Frontal cortex (tissue), 4 donors: ENCODE data around the gene VWF. TPM values are rescaled to one million over a fixed set of nuclear protein-coding genes. Genes with fewer than 3 reads are reported as not detected.
"Not testable (repeated sequence)": the region's sequence is repeated elsewhere in the genome, so short reads cannot be mapped to it uniquely, and the experiment has no call there.

ENCODE experiments used
- DNase-seq, 2 donors: peaks; one replicate each; pipeline ENCODE4 v3.0.0; 2012; ENCODE audit warnings: low spot score in 2 of 2
- FAIRE-seq: peaks from 2 replicates; lab custom pipeline; 2012; peaks lifted over from hg19 to GRCh38; lab: Jason Lieb, UNC
- total RNA-seq: library from RNA; depleted of rRNA; stranded (reverse); fragments of >200 nt; gene quantifications from one replicate; pipeline ENCODE4 v1.2.3, GENCODE V29; 2014
- donor health status: control.
- donor health status: control.
- donor health status: control.

The VWF gene
- total RNA-seq, 1 donor from 2014 or later = 8.2 TPM

DNA sequence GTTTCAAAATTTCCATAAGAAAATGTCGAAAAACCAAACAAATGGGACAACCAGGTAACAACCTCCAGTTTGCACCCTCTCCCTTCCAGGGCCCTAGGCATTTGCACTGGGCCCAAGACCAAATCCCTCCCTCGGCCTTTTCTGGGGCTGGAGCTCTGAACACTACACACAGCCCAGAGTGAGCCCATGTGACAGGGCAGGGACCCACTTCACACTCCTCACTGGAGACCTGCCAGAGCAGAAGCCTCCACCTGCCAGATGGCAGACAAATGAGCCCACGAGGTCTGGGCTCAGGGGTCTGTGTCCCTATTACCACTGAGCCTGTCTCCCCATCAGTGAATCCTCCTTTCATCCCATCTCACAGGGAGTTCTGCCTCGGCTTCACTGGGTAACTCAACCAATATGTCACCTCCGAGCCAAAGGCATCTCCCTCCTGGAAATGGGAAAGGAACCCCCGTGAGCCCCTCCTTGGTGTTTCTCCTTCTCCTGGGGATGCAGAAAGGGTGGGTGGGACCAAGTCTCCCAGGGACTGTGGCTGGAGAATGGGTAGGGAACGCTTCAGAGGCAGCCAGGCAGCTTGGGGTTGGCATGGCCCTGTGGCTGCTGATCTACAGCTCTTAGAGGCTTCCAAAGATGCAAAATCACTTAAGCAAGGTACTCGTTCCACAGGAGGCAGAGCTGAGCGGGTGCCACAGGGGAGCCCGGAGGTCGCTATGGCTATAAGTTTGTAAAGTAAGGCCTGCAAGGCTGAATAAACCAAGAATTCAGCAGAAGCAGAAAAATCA, 10.6 kb downstream of the VWF start:
- DNase-seq = no peak
- no peak for FAIRE-seq

DNA sequence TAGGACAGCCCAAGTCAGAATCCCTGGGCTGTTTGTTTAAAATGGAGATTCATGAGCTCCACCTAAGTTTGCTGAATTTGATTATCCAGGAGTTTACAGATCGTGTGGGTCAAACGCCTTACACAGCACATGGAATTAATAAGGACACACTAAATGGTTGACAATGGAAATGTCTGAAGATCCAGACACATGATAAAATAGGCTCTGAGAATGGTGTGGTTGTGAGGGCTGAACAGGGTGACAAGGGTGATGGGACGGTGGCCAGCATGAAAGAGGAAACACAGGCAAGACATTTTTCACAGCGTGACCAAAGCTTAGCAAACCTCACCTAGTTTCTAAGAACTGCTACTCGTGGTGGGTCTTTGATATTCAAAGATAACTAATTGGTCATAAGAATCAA, 12.5 kb downstream of the VWF start:
- DNase-seq = no peak
- FAIRE-seq = no peak

DNA sequence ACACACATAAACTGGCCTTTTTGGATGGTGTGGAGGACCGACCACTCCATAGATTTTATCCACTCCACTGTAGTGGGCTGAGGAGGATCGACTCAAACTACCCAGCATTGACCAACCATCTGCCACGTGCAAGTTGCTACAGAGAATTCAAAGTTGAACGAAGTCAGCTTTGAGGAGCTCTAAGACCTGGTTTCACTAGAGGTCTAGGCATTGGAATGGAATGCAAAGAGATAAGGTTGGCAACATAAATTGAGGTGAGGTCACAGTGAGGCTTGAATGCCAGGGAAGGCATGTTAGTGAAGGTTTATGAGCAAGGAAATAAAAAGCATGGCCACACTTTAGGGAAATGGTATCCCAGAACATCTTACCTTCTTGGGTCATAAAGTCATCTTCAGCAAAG, 14.5 kb downstream of the VWF start:
- FAIRE-seq (no peak), DNase-seq (no peak)

DNA sequence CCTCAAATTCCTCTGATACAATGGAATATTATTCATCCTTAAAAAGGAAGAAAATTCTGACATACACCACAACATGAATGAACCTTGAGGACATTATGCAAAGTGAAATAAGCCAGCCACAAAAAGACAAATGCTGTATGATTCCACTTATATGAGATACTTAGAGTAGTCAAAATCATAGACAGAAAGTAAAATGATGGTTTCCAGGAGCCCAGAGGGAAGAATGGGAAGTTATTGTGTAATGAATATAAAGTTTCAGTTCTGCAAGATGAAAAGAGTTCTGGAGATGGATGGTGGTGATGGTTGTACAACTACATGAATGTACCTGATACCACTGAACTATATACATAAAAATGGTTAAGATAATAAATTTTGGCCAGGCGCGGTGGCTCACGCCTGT, 18.3 kb downstream of the VWF start:
- DNase-seq = no peak
- no peak for FAIRE-seq

DNA sequence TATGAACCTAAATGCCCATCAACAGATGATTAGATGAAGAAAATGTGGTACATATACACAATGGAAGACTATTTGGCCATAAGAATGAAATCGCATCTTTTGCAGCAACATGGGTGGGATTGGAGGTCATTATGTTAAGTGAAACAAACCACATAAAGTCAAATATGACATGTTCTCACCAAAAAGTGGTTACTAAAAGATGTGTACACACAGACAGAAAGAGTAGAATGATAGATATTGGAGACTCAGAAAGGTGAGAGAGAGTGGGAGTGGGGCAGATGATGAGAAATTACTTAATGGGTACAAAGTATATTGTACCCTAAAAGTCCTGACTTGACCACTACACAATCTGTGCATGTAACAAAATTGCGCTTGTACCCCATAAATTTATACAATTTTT, 19.6 kb downstream of the VWF start:
- no peak for DNase-seq
- no peak for FAIRE-seq

DNA sequence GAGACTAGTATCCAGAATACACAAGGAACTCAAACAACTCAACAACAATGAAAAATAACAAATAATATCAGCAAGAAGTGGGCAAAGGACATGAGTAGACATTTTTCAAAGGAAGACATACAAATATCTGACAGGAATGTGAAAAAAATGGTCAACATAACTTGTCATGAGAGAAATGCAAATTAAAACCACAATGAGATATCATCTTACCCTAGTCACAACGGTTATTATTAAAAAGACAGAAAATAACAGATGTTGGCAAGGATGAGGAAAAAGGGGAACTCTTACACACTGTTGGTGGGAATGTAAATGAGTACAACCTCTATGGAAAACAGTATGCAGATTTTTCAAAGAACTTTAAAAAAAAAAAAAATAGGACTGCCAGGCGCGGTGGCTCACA, 20.4 kb downstream of the VWF start:
- no peak for FAIRE-seq

DNA sequence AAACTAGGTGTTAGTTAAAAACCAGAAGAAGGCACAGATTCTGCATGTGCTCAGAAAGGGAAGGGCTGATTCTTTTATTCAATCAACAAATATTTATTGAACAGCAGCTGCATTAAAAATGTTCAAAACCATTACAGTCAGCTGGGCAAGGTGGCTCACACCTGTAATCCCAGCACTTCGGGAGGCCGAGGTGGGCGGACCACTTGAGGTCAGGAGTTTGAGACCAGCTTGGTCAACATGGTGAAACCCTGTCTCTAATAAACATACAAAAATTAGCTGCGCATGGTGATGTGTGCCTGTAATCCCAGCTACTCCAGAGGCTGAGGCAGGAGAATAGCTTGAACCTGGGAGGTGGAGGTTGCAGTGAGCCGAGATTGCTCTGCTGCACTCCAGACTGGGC, 22.4 kb downstream of the VWF start:
- DNase-seq, FAIRE-seq: not testable (repeated sequence)

More for the DNA sequence above, 20.4 kb downstream of the VWF start:
- DNase-seq = no peak

DNA sequence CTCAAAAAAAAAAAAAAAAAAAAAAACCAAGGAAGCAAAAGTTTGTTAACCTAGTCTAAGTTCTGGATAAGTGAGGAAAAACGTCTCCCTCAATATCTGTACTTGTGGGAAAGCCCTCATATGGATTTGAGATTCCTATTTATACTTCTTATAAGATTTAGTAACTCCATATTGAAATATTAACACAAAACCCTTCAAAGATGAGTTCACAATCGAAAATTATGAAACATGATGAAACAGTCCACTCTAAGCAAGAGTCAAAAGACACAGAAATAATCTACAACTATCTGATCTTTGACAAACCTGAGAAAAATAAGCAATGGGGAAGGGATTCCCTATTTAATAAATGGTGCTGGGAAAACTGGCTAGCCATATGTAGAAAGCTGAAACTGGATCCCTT, 25.2 kb downstream of the VWF start:
- FAIRE-seq (no peak), DNase-seq (no peak)

DNA sequence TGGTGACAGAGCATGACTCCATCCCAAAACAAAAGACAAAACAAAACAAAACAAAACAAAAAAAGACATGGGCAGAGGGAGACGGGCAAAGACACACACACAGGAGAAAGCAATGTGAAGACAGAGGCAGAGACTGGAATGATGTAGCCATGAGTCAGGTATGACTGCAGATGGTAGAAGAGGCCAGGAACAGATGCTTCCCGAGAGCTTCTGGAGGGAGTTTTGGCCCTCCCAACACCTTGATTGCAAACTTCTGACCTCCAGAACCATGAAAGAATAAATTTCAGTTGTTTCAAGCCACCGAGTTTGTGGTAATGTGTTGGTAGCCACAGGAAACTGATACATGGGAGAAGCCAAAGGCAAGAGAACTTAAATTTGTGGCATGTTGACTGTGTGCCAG, 27.1 kb downstream of the VWF start:
- FAIRE-seq = no peak
- DNase-seq = no peak

DNA sequence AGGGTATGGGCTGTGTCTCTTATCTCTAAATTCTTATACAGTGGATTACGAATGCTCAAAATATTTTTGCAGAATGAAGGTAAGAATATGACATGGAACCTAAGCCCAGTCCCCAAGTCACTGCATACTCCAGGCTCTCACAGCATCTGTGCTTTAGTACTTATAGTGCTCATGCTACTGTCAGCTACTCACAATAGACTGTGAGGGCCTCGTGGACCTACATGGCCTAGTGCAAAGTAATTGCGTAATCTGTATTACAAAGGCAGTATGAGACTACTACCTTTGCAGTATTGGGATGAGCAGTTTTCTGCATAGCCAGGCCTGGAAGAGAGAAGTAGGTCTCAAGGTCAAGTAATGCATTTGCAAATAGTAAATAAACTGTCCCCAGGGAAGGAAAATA, 27.9 kb downstream of the VWF start:
- no peak for DNase-seq
- no peak for FAIRE-seq

DNA sequence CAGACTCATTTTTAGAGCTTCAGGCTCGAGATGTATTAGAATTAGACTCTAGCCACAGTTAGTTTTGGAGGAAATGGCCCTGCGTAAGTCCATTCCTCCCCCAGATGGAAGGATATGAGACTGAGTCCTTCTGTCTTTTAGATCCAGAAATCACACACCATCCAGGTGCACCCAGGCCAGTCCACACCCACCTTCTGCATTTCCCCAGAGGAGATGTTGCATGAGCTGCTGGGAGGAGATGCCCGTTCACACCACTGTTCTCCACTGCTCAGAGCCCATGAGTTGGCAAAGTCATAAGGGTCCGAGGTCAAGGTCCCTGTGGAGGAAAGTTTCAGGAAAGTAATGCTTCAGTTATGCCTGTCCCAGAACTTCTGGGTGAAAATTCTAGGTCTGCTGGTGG, 29.2 kb downstream of the VWF start:
- DNase-seq = no peak
- no peak for FAIRE-seq

DNA sequence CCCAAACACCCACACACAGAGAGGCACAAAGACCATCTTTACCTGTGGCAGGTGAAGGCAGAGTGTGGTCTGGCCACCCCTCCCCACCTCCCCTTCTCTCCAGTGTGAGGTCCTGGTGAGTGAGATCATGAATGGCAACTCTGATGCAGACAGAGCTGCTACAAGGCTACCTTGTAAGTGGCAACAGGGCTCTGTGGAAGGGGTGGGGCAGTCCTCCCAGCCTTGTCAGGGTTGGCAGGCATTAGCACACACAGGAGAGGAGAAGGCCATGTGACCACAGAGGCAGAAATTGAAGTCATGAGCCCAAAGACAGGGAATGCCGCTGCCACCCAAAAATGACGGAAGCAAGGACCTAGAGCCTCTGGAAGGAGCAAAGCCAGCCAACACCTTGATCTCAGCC, 30.7 kb downstream of the VWF start:
- FAIRE-seq (no peak), DNase-seq (no peak)

DNA sequence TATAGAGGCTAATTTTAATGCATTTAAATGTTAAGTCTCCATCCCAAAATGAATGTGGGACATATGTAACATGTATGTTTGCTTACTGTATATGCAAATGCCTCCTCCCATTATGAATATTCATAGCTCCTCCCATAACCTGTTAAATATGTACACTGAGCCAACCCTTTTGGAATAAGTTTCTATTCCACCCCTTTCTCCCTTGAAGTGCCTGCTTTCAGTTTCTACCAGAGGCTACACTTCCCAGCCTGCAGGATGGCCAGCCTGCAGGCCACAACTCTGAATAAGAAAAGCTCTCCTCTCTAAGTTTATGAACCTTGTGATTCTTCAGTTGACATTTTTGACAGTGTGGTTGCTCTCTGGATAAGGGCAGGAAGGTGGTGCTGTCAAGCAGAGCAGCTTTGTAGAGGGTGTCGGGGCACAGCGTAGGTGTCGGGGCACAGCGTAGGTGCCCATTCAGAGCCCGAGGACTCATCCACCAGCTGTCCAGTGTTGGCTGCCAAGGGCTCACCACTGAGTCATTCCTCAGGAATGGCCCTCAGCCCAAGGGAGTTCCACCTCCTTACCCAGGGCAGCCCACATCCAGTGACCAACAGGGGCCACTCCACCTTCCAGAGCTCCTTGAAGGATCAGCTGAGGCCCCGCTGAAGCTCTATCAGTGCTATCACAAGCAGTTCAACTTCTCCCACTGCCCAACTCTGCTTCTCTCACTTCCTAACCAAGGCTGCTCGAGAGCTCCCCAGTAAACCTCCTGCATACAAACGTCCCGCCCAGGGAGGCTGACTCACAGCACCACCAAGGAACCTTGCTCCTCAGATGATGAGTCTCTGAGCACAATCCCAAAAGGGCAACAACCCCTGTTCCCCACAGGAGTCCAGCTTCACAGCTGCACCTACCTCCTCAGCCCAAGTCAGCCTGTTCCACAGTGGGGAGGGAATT, 31.4 kb downstream of the VWF start:
- FAIRE-seq (no peak), DNase-seq (no peak)

DNA sequence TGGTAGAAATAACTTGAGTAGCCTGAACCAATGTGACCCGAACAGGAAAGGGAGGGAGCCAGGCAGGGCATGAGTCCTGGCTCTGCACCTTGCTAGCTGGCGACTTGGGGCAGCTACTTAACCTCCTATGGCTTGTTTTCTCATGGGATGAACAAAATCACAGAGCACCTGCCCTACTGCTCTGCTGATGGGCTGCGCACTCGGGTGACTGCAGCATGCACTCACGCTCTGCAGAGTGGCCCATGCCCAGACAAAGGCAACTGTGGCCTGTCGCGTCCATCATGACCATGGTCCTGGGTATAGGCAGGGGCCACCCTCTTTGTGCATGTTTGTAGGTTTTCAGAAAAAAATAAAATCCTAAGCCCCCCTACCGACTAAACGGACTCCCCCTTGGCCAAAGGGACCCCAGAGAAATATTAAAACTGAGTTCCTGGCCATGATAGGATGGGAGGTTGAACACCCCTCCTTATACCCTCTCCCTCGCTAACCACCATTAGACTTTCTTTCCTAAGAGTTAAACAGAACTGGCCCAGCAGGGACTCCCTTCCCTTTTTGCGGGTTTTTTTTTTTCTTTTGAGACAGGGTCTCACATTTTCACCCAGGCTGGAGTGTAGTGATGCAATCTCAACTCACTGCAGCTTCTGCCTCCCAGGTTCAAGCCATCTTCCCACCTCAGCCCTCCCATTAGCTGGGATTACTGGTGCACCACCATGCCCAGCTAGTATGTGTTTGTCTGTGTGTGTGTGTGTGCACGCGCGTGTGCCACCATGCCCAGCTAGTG, 32.5 kb downstream of the VWF start:
- DNase-seq = no peak

DNA sequence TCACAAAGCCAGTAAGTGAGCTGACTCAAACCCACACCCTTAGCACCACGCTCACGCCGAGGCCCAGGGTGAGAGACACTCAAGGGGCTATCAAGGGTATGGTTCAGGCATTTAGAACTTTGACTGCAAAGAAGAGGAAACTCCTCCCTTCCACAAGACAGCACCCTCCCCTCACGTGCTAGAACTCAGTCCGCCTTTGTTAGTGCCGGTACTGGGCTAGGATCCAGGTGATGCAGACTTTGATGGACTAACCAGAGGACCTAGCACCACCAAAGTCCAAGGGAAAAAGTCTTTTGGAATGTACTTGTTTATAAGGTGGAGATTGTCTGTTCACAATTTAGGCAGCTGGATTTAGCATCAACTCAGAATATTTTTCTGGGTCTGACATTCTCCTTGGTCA, 33.7 kb downstream of the VWF start:
- no peak for DNase-seq
- no peak for FAIRE-seq

More for the DNA sequence above, 32.5 kb downstream of the VWF start:
- no peak for FAIRE-seq

DNA sequence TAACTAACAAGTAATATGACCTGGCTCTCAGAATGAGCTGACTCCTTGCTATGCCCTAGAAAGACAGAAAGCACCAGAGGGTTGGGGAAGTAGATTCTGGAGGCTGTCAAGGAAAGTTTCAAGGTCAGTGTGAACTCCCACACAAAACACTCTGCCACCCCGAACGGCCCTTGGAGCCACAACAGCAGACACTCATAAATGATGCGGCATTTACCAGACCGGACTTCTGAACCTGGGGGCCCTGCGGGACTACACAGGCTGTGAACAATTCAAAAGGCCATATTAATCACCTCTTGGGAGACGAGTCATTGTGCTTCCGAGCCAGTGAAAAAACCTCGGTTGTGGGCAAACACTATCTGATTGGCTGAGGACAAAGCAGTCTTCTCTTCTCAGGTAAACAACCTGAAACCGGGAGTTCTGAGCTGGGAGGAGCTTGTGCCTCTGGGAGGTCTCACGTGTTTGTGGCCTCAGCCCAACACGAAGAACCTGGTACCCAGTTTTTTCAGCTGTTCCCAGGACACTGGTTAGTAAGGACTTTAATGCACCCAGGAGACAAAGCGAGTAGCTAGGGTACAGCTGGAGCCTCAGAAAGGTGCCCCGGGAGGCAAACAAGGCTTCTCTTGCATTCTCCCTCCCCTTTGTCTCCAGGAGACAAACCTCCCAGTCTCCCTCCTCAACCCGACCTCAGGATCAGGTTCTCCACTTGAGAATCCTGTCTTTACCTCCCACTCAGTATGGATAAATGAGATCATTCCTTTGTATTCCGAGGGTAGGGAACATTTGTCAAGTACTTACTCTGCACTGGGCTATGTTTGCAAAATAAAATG, 35.3 kb downstream of the VWF start:
- FAIRE-seq (no peak), DNase-seq (no peak)

DNA sequence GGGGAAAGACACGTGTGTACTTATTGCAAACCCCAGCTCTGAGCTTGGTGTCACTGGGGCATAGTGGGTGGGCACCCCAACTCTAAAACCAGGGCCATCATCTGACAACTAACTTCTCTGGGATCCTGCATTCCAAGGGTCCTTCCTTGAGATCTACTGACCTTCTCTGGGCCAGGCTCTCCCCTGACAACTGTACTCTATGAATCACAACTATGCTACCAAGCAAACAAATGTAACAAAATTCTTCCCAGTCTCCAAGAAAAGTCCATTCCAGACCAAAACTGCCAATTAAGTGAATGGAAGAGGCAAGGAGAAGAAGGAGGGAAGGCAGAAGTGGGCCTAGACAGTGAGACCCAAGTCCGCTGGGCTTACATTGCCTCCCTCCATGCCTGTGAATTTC, 38.2 kb downstream of the VWF start:
- FAIRE-seq = no peak
- DNase-seq = no peak

DNA sequence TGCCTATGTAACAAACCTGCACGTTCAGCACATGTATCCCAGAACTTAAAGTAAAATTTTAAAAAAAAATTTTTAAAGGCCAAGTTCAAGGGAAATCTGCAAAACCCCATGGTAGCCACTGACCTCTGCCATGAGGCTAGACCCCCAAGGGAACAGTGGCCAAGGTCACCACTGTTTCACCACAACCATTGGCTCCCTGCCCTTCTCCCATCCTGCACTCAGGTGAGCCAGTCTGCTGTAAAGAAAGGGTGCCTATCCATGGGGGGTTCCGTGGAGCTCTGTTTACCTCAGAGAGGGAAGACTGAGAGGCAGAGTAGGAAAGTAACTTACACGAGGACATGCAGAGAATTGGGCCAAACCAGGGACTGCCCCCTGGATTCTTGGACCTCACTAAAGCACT, 38.6 kb downstream of the VWF start:
- DNase-seq (no peak), FAIRE-seq (no peak)

DNA sequence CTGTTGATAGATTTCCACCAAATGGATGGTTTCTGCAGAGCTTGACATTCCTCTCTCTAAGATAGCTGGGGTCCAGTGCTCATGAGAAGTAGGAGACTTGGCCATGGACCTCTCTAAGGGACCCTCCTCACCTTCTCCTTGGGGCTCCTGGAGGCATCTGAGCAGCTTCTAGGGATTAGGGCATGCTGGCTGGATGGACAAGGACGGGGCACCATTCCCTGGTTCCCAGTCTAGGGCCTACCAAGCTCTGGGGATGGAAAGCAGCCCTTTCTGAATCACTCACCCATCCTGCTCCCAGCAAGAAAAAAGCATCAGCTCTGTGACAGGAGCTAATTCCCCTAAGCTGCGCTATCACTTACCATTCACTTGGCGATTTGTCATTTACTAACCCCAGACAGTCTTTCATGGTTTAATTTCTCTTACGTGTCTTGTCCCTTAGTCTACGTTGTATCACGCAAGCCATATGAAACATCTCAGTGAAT, 39.5 kb downstream of the VWF start:
- DNase-seq (no peak), FAIRE-seq (no peak)
